Epidermal melanocyte (primary cell): ENCODE data around the gene MTARC1.

Source experiments
- DNase-seq: peaks from one replicate; pipeline ENCODE4 v3.0.0; 2011; ENCODE audit warnings: low spot score; ENCODE audit not compliant: insufficient read length

MTARC1 gene

DNA sequence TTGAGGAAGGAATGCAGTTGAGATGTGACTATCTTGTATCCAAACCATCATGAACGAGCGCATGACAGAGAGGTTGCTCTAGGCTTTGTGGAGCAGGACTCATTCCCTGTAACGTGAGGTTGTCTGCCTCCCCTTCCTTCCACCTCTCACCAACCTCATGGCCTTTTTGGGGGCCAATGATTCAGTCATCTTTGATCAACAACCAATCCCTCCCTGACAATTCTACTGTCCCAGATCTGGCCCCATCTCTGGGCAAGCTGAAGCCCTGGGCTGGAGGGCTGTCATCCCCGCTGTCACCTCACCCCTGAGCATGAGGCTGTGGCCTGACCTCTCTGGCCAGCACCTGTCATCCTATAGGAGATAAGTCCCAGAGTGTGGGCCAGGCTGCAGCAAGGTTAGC lies 19.7 kb downstream of the MTARC1 start:
- DNase-seq: no peak

DNA sequence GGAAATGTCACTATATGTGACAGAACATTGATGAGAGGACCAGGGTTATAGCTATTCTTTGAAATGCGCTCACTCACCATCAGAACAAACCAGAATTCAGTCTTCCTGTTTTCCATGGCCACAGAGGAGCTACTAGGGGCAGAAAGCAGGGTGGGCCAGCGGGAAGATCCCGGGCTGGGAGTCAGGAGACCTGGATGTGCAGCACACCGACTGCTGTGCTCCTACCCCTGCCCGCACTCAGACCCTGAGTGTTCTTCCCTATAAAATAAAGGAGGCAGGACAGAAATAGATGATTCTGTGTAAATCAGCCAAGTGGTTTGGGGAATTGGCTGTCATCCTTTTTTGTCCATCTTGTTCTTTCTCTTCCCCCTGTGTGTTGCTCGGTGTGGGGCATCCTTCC lies 21.0 kb downstream of the MTARC1 start:
- no peak for DNase-seq

DNA sequence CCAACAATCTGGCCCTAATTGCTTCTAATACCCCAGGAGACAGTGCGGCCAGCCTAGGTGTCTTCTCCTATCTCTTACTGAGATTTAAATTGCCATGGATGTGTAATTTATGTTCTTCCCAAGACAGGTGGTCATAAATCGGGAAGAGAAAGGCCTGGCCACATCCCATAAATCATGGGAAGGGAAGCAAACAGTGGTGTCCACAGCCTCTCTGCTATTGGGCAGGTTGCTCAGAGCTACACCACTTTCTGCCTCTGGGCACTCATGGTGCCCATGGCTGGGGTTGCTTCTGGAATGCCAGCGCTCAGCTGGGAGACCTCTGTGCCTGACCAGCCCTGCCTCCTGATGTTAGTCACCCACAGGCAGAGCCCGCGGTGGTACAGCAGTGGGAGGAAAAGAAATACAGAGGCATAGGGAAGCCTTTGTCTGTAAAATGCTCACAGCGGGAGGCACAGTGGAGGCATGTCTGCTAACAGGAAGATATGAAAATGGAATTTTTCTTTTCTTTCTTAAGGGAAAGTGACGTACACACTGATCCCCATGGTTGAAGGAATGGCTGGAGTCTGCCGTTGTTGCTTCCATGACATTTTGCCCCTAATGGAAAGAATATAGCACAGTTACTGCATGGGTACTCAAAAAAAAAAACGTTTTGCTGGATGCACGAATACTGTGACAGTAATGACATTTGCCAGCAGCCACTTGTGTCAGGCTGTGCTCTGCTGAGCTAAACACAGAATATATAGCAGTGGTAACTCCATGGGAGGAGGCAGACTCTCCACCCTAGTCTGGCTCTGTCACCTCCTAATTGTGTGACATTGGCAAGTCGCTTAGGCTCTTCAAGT lies 21.9 kb downstream of the MTARC1 start:
- DNase-seq: no peak

DNA sequence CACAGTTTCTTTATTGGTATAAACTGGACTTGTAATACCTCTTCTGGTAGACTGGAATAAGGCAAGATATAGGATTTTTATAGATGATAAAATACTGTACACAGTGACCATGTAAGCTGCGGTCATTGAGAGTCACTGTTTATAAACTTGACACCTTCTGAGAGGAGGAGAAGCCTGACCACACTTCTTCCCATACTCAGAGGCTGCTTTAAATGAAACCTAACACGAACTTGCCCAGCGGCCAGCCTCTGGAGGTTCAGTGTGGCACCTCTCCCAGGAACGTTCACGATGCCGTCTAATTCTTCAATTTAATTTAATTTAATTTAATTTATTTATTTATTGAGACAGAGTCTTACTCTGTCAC lies 22.5 kb downstream of the MTARC1 start:
- DNase-seq: no peak

DNA sequence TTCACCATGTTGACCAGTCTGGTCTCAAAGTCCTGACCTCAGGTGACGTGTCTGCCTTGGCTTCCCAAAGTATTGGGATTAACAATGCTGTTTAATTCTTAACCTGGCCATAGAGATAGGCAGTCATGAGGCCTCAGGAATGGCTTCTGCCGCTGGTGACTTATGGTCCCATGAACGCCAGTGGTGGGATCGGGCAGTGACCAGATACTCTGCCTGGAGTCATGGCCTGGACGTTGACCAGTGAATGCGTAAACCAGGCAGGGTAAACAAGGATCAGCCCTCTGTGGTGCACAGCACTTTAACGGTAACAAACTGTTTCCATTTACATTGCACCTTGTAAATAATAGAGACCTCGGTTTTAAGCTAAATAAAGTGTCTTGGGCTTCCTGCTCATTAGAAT lies 23.0 kb downstream of the MTARC1 start:
- no peak for DNase-seq

DNA sequence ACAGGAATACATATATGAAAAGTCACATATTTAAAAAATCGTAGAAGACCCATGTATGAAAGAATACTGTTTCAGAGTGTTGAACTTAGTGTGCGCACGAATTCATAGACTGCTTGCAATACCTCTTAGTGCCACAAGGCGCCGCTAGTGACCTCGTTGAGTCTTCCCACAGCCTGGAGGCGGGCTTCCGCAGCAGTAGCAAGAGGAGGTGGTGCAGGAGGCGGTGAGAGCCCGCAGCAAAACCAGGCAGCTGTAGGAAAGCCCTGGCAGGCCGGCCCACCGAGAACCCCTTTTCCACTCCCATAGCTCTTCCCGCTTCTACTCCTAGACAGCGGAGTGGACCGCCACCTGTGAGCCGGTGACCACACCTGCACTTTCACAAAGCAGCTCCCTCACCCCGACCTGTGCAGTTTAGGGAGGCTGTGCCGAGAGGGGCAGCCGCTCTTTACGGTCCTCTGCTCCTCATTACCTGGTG lies 23.5 kb downstream of the MTARC1 start:
- DNase-seq: no peak

DNA sequence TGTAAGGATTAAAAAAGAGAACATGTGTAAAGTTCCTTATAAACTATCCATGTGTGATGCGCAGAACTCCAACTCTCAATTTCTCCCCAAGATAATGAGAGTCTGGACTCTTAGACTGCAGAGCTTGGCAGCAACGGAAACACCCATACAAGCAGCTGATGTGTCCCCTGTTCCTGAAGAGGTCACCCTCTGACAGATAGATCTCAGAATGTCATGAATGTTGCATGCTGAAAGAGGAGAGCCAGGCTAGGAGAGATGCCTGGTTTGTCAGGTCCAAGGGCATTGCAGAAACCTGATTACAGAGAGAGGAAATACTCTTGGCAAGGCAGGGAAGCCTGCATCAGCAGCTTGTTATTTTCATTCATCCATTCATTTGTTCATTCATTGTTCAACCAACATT lies 24.2 kb downstream of the MTARC1 start:
- DNase-seq: no peak

DNA sequence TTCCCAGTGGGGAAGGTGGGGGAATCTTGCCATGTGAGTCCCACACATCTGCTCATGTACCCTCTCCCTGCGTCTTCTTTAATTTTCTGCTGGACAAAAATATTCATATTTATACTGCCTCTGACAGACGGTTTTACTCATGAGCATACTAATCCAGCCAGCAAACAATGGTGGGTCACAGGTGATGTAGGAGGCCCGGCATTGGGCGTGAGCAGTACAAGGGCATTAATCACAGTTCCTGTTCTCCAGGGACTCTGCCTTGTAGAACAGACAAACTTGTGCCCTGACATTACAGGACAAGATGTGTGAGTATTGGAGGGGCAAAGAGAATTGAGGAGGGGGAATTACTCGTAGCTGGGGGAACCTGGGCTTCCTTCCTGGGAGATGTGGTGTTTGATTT lies 25.0 kb downstream of the MTARC1 start:
- DNase-seq: no peak

DNA sequence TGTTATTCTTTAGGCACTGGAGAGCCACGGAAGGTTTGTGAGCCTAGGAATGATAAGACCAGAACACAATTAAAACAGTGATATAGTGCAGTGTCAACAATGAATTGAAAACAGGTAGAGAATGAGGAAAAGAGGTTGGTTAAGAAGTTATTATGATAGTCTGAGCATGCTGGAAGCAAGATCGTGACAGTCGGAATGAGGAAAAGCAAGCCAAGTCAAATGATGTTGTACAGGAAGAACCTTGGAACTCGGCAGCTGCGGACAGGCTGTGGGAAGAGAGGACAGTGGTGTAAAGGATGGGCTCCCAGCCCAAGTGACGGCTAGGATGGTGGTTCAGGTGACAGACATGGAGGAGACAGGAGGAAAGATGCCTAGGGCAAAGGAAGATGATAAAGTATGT lies 25.6 kb downstream of the MTARC1 start:
- DNase-seq: no peak

DNA sequence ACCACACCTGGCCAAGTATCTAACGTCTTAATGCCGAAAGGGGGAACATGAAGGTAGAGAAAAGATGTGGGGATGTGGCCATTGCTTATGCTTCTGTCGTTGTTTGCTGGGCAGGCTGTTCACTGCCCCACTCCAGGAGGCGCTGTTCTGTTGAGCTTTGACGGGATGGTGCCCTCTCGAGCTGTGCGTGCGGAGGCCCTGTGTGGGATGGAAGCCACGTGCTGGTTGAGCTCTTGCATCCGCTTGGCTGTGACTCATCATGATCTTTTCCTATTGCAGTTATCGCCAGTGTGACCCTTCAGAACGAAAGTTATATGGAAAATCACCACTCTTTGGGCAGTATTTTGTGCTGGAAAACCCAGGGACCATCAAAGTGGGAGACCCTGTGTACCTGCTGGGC lies 26.3 kb downstream of the MTARC1 start:
- no peak for DNase-seq

DNA sequence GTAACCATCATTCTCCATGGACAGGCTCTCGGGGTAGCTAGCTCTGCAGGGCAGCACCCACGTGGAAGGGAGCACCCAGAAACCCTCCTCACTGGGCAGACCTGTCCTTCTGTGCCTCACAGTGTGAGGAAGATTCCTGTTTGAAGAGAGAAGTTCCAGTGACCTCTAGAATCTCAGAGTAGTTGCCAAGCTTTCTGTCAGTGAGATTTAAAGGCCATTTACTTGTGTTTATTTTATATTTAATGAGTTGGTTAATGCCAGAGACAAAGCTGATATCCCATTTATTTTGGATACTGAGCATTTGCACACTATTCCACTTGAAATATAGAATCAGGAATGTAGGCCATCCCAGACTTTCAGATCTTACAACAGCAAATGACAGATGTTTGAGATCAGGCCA lies 28.7 kb downstream of the MTARC1 start:
- no peak for DNase-seq

DNA sequence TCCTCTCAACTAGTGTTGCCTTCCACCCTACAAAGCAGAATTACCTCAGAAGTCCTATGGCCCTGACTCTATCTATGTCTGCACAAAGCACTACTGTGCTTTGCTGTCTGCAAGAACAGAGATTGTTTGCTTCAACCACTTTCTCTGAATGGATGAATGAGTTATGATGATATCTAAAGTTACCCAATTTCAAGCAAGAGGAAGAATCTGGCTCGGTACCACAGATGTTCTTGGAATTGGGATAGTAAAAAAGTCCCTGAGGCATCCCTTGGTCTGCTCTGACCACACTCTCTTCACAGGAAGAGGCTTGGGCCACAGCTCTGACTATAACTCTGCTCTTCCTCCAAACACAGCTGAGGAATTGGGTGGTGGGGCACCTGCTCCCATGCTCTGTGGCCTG lies 31.2 kb downstream of the MTARC1 start:
- DNase-seq: no peak

DNA sequence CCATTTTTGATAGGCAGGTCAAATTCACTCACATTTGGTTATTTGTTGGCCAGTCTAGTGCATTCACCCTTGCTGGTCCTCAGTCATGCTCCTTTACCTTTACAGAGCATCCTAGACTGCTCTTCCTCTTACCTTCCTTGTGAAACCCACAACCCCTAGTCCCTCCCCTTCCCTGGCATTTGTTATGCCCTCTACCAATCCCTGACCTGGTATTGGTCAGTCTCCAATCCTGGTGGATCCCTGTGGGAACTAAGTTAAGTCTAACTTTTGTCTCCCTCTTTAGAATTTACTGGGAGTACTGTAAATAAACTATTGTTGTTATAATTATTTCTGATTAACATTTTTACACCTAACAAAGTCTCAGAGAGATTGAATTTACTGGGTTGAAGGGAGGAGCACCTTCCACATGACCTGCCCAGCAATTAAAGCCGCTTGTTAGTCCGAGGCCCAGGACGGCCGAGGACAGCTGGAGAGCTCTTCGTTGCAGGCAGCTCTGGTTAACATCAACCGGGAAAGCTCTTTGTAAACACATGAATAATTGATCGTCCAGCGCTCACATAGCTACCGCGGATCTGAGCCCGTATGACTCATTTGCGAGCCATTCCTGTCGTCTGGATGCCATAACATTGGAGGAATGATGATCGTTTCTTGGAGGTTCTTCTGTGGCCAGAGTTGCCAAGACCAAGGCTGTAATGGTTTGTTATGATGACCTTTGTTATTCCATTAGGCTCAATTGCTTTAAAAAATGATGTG lies 31.9 kb downstream of the MTARC1 start:
- DNase-seq: no peak

DNA sequence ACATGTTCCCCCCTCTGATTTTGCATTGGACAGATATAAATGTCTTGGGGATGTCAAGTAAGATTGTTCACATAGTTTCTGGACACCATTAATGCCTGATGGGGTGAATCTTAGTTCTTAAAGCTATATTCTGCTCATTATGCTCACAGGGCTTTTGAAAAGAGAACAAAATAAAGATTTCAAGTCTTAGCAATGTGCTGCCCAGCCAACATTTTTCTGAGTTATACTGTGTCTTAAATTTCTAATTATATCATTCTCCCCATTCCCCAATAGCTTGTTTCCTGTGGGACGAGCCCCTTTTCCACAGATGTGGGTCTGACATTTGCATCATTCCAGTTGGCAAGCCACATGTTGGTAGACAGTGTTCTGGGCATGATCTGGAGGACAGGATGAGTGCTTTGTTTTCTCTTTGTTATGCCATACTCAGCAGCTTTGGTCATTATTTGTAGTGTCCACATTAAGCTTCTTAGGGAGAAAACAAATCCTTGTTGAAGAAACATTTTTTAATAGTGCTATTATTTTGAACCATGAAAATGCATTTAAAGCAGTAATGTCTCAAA lies 32.8 kb downstream of the MTARC1 start:
- no peak for DNase-seq

DNA sequence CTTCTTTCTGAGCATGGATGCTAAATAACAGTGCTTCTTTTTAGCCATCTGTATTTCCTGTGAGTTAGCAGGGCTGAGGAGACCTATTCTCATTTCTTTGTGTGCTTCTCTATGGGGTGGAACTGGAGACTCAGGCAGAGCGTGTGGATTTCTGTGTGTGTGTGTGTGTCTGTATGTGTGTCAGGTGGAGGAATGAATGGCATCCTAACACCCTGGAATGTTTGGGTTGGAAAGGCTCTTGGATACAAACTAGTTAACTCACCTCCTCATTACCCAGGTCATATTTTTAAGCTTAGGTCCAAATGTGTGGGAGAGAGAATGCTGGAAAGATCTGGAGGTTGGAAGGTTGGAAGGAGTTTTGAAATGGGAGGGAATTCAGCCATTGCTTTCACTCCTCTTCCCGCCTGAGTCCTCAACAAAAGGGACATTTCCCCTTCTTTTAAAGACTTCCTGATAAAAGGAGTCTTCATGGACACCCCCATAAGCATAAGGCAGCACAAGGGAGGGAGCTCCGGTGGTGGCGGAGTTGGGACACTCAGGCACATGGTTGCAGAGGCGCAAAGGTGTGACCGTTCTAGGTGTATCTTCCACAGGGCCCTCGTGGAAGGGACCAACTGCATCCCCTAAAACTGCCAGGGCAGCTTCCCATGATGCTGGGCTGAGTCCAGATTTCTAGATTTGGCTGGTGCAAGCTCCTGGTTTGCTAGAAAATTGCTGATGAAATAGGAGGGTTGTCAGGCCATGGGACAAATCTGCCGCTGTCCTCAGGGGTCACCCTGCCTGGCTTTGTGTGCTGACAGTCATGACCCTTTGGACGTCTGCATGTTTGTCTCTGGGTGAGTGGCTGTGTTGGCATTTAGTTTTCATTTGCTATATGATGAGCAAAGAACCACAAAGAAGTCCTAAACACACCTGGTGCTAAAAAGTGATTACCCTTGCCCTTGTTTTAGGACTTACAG lies 37.6 kb downstream of the MTARC1 start:
- no peak for DNase-seq

DNA sequence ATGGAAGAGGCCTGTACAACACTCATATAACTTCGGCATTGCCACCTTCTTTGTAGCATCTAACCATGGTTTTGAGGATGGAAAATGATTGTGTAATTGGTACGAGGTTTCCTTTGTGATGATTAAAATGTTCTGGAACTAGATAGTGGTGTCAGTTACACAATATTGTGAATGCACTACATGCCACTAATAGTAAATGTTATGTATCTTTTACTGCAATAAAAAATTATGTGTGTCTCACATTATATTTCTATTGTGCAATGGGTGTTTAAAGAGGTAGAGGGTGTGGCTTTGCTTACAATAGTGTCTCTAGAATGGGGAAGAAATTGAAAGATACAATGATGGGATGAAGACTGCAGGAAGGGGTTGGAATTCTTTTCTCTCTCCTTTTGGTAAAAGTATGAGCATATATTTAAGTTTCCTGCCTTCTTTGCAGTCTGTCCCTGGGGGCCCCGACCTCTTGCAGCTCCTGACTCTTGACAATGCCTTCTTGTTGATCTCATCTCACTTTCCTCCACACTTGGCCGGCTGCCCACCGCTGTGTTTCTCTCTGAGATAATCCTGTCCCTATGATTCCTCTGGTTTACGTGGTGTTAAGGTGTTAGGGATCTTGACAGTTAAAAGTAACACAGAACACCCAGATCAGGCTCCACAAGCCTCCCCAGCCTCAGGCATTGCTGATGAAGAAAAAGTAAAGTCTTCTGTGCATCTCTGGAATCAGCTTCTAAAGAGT lies 39.3 kb downstream of the MTARC1 start:
- DNase-seq: no peak

DNA sequence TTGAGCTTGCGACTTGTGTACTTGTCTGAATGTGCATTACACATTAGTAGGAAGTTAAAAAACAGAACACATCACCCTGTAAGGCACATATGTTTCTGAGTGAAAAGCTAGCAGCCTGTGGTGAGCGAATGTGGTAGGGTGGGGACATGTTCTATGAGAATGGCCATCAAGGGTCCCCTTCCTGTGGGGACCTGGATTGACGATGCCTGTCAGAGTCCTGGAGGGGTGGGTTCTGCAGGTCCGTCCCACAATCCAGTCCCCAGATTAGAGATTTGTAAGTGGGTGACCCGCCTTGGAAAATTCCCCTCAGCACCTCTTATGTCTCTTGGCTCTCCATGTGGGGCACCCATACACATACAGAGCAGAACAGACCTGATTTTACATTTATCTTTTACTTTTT lies 40.0 kb downstream of the MTARC1 start:
- DNase-seq: no peak

DNA sequence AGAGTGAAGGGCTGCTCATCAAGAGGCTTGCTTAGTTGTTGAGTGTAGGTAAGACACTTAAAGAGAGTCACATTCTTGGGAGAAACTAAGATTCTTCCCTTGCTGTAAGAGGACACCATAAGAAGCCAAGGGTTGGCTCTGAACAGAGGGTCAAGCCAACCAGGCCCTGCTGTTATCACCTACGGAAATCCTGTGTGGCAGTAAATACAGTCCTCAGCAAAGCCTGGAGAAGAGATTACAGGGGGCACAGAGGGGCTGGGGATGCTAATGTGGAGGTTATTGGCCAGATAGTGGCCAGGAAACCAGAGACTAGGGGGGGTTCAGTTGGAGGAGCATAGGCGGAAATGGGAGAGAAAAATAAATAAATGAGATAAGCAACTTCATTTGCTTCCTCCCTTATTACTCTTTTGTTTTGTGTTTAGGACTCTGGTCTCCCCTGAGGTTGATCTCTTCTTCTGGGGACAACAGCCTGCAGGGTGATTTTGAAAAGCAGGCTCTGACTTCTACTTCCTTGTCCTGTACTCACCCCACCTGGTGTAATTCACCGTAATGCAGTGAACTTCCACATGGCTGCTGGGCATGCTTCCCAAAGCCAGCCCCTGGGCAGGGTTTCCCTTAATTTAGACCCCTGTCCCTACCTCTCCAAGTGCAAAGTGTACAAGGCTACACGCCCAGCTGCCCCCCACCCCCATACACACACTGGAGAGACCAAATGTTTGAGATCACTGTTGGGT lies 40.9 kb downstream of the MTARC1 start:
- no peak for DNase-seq

DNA sequence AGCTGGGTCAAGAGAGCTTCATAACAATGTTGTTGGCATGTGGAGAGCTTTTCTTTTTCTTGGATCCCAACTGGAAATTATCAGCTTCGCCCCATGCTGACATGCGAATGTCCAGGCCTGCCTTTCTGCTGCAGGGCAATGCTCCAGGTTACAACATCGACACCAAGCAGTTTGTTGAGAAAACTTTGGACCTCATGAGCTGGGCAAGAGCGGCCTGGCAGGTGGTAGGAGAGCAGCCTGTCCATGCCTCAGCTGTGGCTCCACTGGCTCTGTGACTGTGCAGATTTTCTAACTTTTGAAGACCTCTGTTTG lies 41.4 kb downstream of the MTARC1 start:
- no peak for DNase-seq

DNA sequence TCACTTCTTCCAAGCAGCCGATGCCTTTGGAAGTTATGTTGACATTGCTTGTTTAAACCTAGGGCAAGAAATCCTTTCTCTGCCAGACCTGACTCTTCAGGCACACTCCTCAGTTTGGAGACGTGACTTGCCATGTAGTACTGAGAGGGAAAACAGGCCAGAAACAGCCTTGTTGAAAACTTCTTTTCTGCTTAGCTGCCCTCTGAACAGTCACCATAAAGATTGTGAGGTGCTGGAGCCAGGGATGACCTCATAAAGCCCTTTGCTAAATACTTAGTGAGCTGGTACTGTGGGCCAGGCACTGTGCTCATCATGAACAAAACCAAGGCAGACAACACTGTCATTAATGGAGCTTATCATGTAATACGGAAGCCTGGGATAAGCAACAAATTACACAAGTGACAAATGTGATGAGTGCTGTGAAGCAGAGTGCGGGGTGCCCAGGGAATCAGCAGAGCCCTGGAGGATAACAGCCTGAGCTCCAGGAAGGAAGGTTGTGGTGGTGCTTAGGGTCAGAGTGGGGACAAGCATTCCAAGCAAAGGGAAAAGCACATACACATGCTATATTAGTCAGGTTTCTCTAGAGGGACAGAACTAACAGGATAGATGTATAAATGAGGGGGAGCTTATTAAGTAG lies 42.4 kb downstream of the MTARC1 start:
- no peak for DNase-seq
